K562 (cell line): ENCODE results near the gene NCKIPSD. TPM values are rescaled to one million over a fixed set of nuclear protein-coding genes. Genes with fewer than 3 reads are reported as not detected.
A peak's percentile ranks its signal among the peaks of the same experiment; 100 is the strongest.

Experiments
- BCL6 ChIP-seq: fragments of 250-450 bp; sonication (Bioruptor Pico); IDR thresholded peaks from 2 replicates; pipeline ENCODE4 v1.4.0; 2020
- CC2D1A ChIP-seq: fragments of 450-650 bp; IDR thresholded peaks from 2 replicates; pipeline ENCODE4 v1.6.1; 2017; ENCODE audit warnings: mild to moderate bottlenecking
- CEBPG ChIP-seq, 3 experiments: fragments of 200-800 bp in 1 of 3; sonication (Bioruptor generic) in 1 of 3; sonication (generic) in 1 of 3; formaldehyde crosslinking in 1 of 3; IDR thresholded peaks in 2 of 3; conservative IDR thresholded peaks in 1 of 3; 2 replicates each; pipeline versions ENCODE4 v1.6.1 to v1.8.0; 2016 to 2022; ENCODE audit warnings: missing compliant biosample characterization in 2 of 3, missing genetic modification characterization in 2 of 3, mild to moderate bottlenecking in 1 of 3, missing genetic modification reagents in 1 of 3
- CHD4 ChIP-seq: fragments of 200-600 bp; sonication (generic); IDR thresholded peaks from 3 replicates; pipeline ENCODE4 v1.6.1; 2012; ENCODE audit warnings: low read depth, mild to moderate bottlenecking, mixed read lengths, low read length, inconsistent platforms; ENCODE audit not compliant: insufficient read depth, insufficient replicate concordance, poor library complexity, severe bottlenecking
- CREBBP ChIP-seq: IDR thresholded peaks from one replicate; pipeline ENCODE4 v1.6.1; 2012; ENCODE audit warnings: low read depth, mild to moderate bottlenecking, control low read depth, inconsistent platforms, low read length
- FOSL1 ChIP-seq: fragments of 200-800 bp; sonication (Bioruptor generic); conservative IDR thresholded peaks from 2 replicates; pipeline ENCODE4 v1.6.1; 2016; ENCODE audit warnings: missing genetic modification characterization, missing compliant biosample characterization
- MAFF ChIP-seq: IDR thresholded peaks from 2 replicates; pipeline ENCODE4 v1.6.1; 2012; ENCODE audit warnings: low read length, improper control_type of control experiment
- PBX2 ChIP-seq, 2 experiments: IDR thresholded peaks in 1 of 2; conservative IDR thresholded peaks in 1 of 2; 2 replicates each; pipeline ENCODE4 v1.6.1; 2016; ENCODE audit warnings: low read depth in 2 of 2, mild to moderate bottlenecking in 1 of 2, missing compliant biosample characterization in 1 of 2, missing genetic modification characterization in 1 of 2, moderate library complexity in 1 of 2
- POLR2G ChIP-seq: fragments of 200-400 bp; formaldehyde crosslinking; IDR thresholded peaks from 2 replicates; pipeline ENCODE4 v1.6.1; 2017; ENCODE audit warnings: low read depth, mild to moderate bottlenecking, antibody characterized with exemption, low read length, moderate library complexity
- SIRT6 ChIP-seq: IDR thresholded peaks from one replicate; pipeline ENCODE4 v1.6.1; 2012; ENCODE audit warnings: low read depth, mild to moderate bottlenecking, control low read depth, inconsistent platforms, low read length, moderate library complexity
- SRSF3 ChIP-seq: fragments of 200-400 bp; formaldehyde crosslinking; IDR thresholded peaks from 2 replicates; pipeline ENCODE4 v1.6.1; 2016; ENCODE audit warnings: mild to moderate bottlenecking, low read length, moderate library complexity; ENCODE audit not compliant: insufficient read depth
- TCF7 ChIP-seq: sonication (generic); IDR thresholded peaks from 2 replicates; pipeline ENCODE4 v1.6.1; 2016; ENCODE audit warnings: antibody characterized with exemption, borderline replicate concordance
- TCFL5 ChIP-seq: fragments of 250-450 bp; sonication (Bioruptor Pico); conservative IDR thresholded peaks from 2 replicates; pipeline ENCODE4 v1.6.1; 2021; ENCODE audit warnings: mild to moderate bottlenecking, moderate library complexity, matching md5 sums
- ZNF280B ChIP-seq: fragments of 250-450 bp; sonication (Bioruptor Pico); IDR thresholded peaks from 2 replicates; pipeline ENCODE4 v1.5.1; 2021; ENCODE audit warnings: mild to moderate bottlenecking
- ZNF584 ChIP-seq: fragments of 200-800 bp; sonication (Bioruptor generic); IDR thresholded peaks from 2 replicates; pipeline ENCODE4 v1.6.1; 2016; ENCODE audit warnings: low read depth, mild to moderate bottlenecking, missing genetic modification characterization, missing compliant biosample characterization
- polyA plus RNA-seq, 8 experiments: library from polyadenylated mRNA; depleted of rRNA in 4 of 8; stranded (reverse) in 5 of 8; unstranded in 3 of 8; fragments of >200 nt; fragmentation: Nextera tagmentation in 2 of 8; fragmentation: Illumina TruSeq in 1 of 8; extraction: Ambion mirVana in 2 of 8; extraction: Trizol in 1 of 8; gene quantifications; 2 replicates each; pipeline versions ENCODE4 v1.2.1 to v1.2.3, GENCODE V29; 2011 to 2014; ENCODE audit warnings: inconsistent platforms in 1 of 8, missing spikeins in 1 of 8
- total RNA-seq, 7 experiments: library from RNA; depleted of rRNA in 6 of 7; stranded (reverse); fragments of >200 nt in 6 of 7; fragmentation: Illumina TruSeq in 2 of 7; extraction: Trizol in 2 of 7; gene quantifications; 2 replicates each; pipeline versions ENCODE4 v1.2.1 to v1.2.3, GENCODE V29; 2011 to 2021; ENCODE audit warnings: low replicate concordance in 1 of 7

The NCKIPSD gene
- total and polyA plus RNA-seq, 9 of the 15 experiments (the other 6 are each of a cell fraction or from before 2014, with no cell fraction given): 0.49 to 24.4 (median 12.3) TPM

- TF ChIP-seq POLR2G: peak; percentile 82
- no peak for TF ChIP-seq MAFF
- TF ChIP-seq CHD4: no peak
- TF ChIP-seq TCF7: no peak
- no peak for TF ChIP-seq BCL6 (CRISPR knock-in tag)
- no peak for TF ChIP-seq ZNF280B (CRISPR knock-in tag)
- TF ChIP-seq CC2D1A: no peak
- TF ChIP-seq CREBBP: no peak
- 0 out of 2 replicates have a peak, but pooled peaks have one; percentile 15 for TF ChIP-seq FOSL1 (tag)
- TF ChIP-seq TCFL5: no peak
- TF ChIP-seq SRSF3: no peak
- no peak for TF ChIP-seq SIRT6
- no peak for TF ChIP-seq CEBPG (CRISPR knock-in tag; IDR thresholded peaks at IDR 0.05)
- no peak for TF ChIP-seq CEBPG (tag; conservative IDR thresholded peaks at IDR 0.05 in 1 of 2, IDR thresholded peaks at IDR 0.05 in 1 of 2)
- no peak for TF ChIP-seq ZNF584 (CRISPR knock-in tag)
- no peak for TF ChIP-seq PBX2 (CRISPR knock-in tag; IDR thresholded peaks at IDR 0.05; ENCODE audit: low read depth)
- TF ChIP-seq PBX2 (tag; conservative IDR thresholded peaks at IDR 0.05; ENCODE audit: low read depth): no peak
Measured at GRCh38 chr3:48685603-48686511, at the start of gene NCKIPSD (continued).
